Keratinocyte (primary cell): ENCODE data around the gene TRIM69. TPM values are rescaled to one million over a fixed set of nuclear protein-coding genes. Genes with fewer than 3 reads are reported as not detected.

Experiments
- DNase-seq: peaks from one replicate; pipeline ENCODE4 v3.0.0-alpha.2; 2011; ENCODE audit warnings: low read depth, missing footprints, low spot score
- FAIRE-seq: peaks from 2 replicates; lab custom pipeline; 2011; peaks lifted over from hg19 to GRCh38; lab: Jason Lieb, UNC
- H2AFZ ChIP-seq: 2 replicates; pipeline ENCODE4 v1.6.0; 2012; ENCODE audit warnings: low read length, control low read depth, inconsistent platforms; ENCODE audit not compliant: control insufficient read depth
- H3K27ac ChIP-seq: 2 replicates; pipeline ENCODE4 v1.5.1; 2011; ENCODE audit warnings: low read length; ENCODE audit not compliant: control insufficient read depth, insufficient read depth
- H3K27me3 ChIP-seq: 3 replicates; pipeline ENCODE4 v1.6.0; 2011; ENCODE audit warnings: low read length; ENCODE audit not compliant: control insufficient read depth, insufficient read depth; ENCODE audit errors: extremely low read depth
- H3K36me3 ChIP-seq, 2 experiments: 2 replicates in 1 of 2; 3 replicates in 1 of 2; pipeline ENCODE4 v1.5.1; 2011; ENCODE audit warnings: low read length in 2 of 2, mild to moderate bottlenecking in 1 of 2; ENCODE audit not compliant: control insufficient read depth in 2 of 2, insufficient read depth in 2 of 2; ENCODE audit errors: extremely low read depth in 1 of 2
- H3K4me1 ChIP-seq: 3 replicates; pipeline ENCODE4 v1.5.1; 2011; ENCODE audit warnings: low read length; ENCODE audit not compliant: control insufficient read depth, insufficient read depth; ENCODE audit errors: extremely low read depth
- H3K4me2 ChIP-seq: 3 replicates; pipeline ENCODE4 v1.6.0; 2011; ENCODE audit warnings: low read depth, low read length; ENCODE audit not compliant: control insufficient read depth, insufficient read depth; ENCODE audit errors: extremely low read depth
- H3K4me3 ChIP-seq, 3 experiments: fragments of 200-600 bp in 1 of 3; sonication (generic) in 1 of 3; 2 replicates in 2 of 3; 3 replicates in 1 of 3; pipeline ENCODE4 v1.5.1; 2011 to 2016; ENCODE audit warnings: low read length in 3 of 3, mild to moderate bottlenecking in 3 of 3, control low read depth in 2 of 3, inconsistent platforms in 1 of 3, low read depth in 1 of 3, mixed read lengths in 1 of 3, mixed run types in 1 of 3, moderate library complexity in 1 of 3; ENCODE audit not compliant: control insufficient read depth in 2 of 3, insufficient read depth in 2 of 3; ENCODE audit errors: extremely low read depth in 1 of 3
- H3K79me2 ChIP-seq: 2 replicates; pipeline ENCODE4 v1.6.0; 2012; ENCODE audit warnings: low read length; ENCODE audit not compliant: control insufficient read depth, insufficient read depth
- H3K9ac ChIP-seq: 3 replicates; pipeline ENCODE4 v1.6.0; 2011; ENCODE audit warnings: low read length; ENCODE audit not compliant: control insufficient read depth, insufficient read depth; ENCODE audit errors: extremely low read depth
- H3K9me1 ChIP-seq: 3 replicates; pipeline ENCODE4 v1.6.0; 2011; ENCODE audit warnings: low read length; ENCODE audit not compliant: control insufficient read depth, insufficient read depth; ENCODE audit errors: extremely low read depth
- H3K9me3 ChIP-seq: 2 replicates; pipeline ENCODE4 v1.5.1; 2012; ENCODE audit warnings: low read depth, low read length; ENCODE audit not compliant: control insufficient read depth
- H4K20me1 ChIP-seq: 3 replicates; pipeline ENCODE4 v1.6.0; 2011; ENCODE audit warnings: low read length; ENCODE audit not compliant: control insufficient read depth, insufficient read depth; ENCODE audit errors: extremely low read depth
- EZH2 ChIP-seq: IDR thresholded peaks from one replicate; pipeline ENCODE4 v1.6.1; 2012; ENCODE audit warnings: inconsistent platforms, mild to moderate bottlenecking, low read length, moderate library complexity
- dilution Hi-C: fragments of 300-500 bp; cut with MboI; formaldehyde crosslinking; loops from one replicate; pipeline ENCODE4 v1.7.0; 2020; ENCODE audit warnings: low sequenced_read_pairs; ENCODE audit not compliant: extremely low pct_ligation_motif_present
- polyA plus RNA-seq, 5 experiments: library from polyadenylated mRNA; depleted of rRNA in 3 of 5; stranded (reverse) in 3 of 5; stranded (forward) in 1 of 5; unstranded in 1 of 5; fragments of >200 nt; gene quantifications; 1 replicate in 1 of 5; 2 replicates in 3 of 5; 3 replicates in 1 of 5; pipeline versions ENCODE4 v1.2.1 to v1.2.3, GENCODE V29; 2011 to 2012; ENCODE audit warnings: missing spikeins in 2 of 5, low read depth in 1 of 5, low replicate concordance in 1 of 5
- TF ChIP-seq, protein P1 (sequence below), 3 experiments: IDR thresholded peaks in 1 of 3; conservative IDR thresholded peaks in 1 of 3; optimal IDR thresholded peaks in 1 of 3; 2 replicates in 2 of 3; 3 replicates in 1 of 3; pipeline versions ENCODE3 to v1.5.1; 2011; ENCODE audit warnings: low read length in 3 of 3, mild to moderate bottlenecking in 3 of 3, moderate library complexity in 2 of 3, control low read depth in 1 of 3, inconsistent platforms in 1 of 3; ENCODE audit not compliant: insufficient read depth in 2 of 3; ENCODE audit errors: extremely low read depth in 1 of 3

Gene TRIM69
- polyA plus RNA-seq, 1 donor (not counting 4 experiments of a cell fraction or from before 2014, with no cell fraction given) = 11.0 TPM

DNA sequence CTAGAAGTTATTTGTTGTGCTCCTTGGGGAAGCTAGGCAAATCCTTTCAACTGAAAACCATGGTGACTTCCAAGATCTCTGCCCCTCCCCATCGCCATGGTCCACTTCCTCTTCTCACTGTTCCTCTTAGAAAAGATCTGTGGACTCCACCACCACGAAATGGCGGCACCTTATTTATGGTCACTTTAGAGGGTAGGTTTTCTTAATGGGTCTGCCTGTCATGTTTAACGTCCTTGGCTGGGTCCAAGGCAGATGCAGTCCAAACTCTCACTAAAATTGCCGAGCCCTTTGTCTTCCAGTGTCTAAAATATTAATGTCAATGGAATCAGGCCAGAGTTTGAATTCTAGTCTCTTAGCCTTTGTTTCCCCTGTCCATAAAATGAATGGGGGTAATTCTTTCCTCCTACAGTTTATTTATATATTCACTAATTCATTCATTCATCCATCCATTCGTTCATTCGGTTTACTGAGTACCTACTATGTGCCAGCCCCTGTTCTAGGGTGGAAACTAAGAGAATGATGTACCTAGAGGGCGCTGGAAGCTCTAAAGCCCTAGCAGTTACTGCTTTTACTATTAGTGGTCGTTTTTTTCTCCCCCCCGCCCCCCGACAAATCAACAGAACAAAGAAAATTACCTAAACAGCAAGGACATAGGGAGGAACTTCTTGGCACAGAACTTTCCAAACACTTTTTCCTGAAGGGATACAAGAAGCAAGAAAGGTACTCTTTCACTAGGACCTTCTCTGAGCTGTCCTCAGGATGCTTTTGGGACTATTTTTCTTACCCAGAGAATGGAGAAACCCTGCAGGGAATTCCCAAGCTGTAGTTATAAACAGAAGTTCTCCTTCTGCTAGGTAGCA lies 25.9 kb upstream of the TRIM69 start:
- no peak for FAIRE-seq
- H2AFZ ChIP-seq = peak overlapping the region; percentile 91
- H3K27me3 ChIP-seq = no peaks in the 10 kb centered on the region
- H3K9me3 ChIP-seq = no peaks in the 10 kb centered on the region
- peak overlapping the region; percentile 93 for H3K27ac ChIP-seq
- peak overlapping the region; percentile 97 for H3K4me2 ChIP-seq
- H3K4me3 ChIP-seq = peak overlapping the region; percentile 85 to 98 (median 95)
- H3K4me1 ChIP-seq = peaks cover 16% of the 10 kb centered on the region
- peaks cover 4% of the 10 kb centered on the region for H4K20me1 ChIP-seq
- no peak for DNase-seq
- no peak for TF ChIP-seq EZH2
- TF ChIP-seq, protein P1, sequence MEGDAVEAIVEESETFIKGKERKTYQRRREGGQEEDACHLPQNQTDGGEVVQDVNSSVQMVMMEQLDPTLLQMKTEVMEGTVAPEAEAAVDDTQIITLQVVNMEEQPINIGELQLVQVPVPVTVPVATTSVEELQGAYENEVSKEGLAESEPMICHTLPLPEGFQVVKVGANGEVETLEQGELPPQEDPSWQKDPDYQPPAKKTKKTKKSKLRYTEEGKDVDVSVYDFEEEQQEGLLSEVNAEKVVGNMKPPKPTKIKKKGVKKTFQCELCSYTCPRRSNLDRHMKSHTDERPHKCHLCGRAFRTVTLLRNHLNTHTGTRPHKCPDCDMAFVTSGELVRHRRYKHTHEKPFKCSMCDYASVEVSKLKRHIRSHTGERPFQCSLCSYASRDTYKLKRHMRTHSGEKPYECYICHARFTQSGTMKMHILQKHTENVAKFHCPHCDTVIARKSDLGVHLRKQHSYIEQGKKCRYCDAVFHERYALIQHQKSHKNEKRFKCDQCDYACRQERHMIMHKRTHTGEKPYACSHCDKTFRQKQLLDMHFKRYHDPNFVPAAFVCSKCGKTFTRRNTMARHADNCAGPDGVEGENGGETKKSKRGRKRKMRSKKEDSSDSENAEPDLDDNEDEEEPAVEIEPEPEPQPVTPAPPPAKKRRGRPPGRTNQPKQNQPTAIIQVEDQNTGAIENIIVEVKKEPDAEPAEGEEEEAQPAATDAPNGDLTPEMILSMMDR (optimal IDR thresholded peaks at IDR 0.05 in 1 of 3, IDR thresholded peaks at IDR 0.05 in 1 of 3, conservative IDR thresholded peaks at IDR 0.05 in 1 of 3; ENCODE audit: extremely low read depth in 1 of 3, insufficient read depth in 2 of 3, low read length in 3 of 3) = peak; percentile 27 to 53 (median 31)
- dilution Hi-C loops = no loop called here
- H3K36me3 ChIP-seq = peaks cover 5% of the 10 kb centered on the region in 2 experiments
- peaks cover 42% of the 10 kb centered on the region for H3K79me2 ChIP-seq
- H3K9me1 ChIP-seq = no peaks in the 10 kb centered on the region
- peak overlapping the region; percentile 99 for H3K9ac ChIP-seq

DNA sequence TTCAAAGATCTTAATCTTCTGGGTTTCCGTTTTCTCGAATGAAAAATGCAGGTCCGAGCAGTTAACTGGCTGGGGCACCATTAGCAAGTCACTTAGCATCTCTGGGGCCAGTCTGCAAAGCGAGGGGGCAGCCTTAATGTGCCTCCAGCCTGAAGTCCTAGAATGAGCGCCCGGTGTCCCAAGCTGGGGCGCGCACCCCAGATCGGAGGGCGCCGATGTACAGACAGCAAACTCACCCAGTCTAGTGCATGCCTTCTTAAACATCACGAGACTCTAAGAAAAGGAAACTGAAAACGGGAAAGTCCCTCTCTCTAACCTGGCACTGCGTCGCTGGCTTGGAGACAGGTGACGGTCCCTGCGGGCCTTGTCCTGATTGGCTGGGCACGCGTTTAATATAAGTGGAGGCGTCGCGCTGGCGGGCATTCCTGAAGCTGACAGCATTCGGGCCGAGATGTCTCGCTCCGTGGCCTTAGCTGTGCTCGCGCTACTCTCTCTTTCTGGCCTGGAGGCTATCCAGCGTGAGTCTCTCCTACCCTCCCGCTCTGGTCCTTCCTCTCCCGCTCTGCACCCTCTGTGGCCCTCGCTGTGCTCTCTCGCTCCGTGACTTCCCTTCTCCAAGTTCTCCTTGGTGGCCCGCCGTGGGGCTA lies 25.1 kb upstream of the TRIM69 start, which contains the start of the genes B2M and PATL2:
TSS of gene B2M (plus strand) at position 422 of the 647 bp plus-strand sequence. CDS start at position 452, 30 bp downstream.
TSS of gene PATL2 (minus strand) at position 228 of the 647 bp plus-strand sequence. CDS start 34,833 bp downstream, outside the sequence.
- no peaks in the 10 kb centered on the region for H3K9me1 ChIP-seq
- H3K79me2 ChIP-seq = peaks cover 47% of the 10 kb centered on the region

More for the DNA sequence above, 25.1 kb upstream of the TRIM69 start, which contains the start of the genes B2M and PATL2:
- peak within 1 kb of the TSS; percentile 85 to 98 (median 95) for H3K4me3 ChIP-seq
- H3K4me1 ChIP-seq = peaks cover 16% of the 10 kb centered on the region
- dilution Hi-C loops = no loop called here
- peak; percentile 67 for FAIRE-seq
- H3K36me3 ChIP-seq = peaks cover 12 to 13% of the 10 kb centered on the region in 2 experiments
- peak within 1 kb of the TSS; percentile 99 for H3K9ac ChIP-seq
- peak; percentile 81 for DNase-seq
- H3K4me2 ChIP-seq = peak within 1 kb of the TSS; percentile 97
- TF ChIP-seq, protein P1 (optimal IDR thresholded peaks at IDR 0.05 in 1 of 3, IDR thresholded peaks at IDR 0.05 in 1 of 3, conservative IDR thresholded peaks at IDR 0.05 in 1 of 3; ENCODE audit: extremely low read depth in 1 of 3, insufficient read depth in 2 of 3, low read length in 3 of 3) = no peak
- TF ChIP-seq EZH2 = no peak
- peak within 1 kb of the TSS; percentile 91 for H2AFZ ChIP-seq
- H4K20me1 ChIP-seq = peaks cover 4% of the 10 kb centered on the region
- peak within 1 kb of the TSS; percentile 95 for H3K27ac ChIP-seq
- H3K9me3 ChIP-seq = no peaks in the 10 kb centered on the region
- H3K27me3 ChIP-seq = no peaks in the 10 kb centered on the region
